Activated effector memory CD4-positive, alpha-beta T cell treated with Interleukin-2 at 50 U/mL for 16 hours (primary cell): Measurements from ENCODE around the gene FOXE3.

Source experiments
- DNase-seq: peaks from one replicate; pipeline ENCODE4 v3.0.0-alpha.2; 2020

FOXE3 gene

GRCh38 chr1:47415728-47416318 is at the start of gene FOXE3:
Gene FOXE3, plus strand, starts transcription at chr1:47416285. Its CDS starts 31 bp downstream, at chr1:47416316.
- DNase-seq, result no peak

- DNase-seq, result no peak
Observed at GRCh38 chr1:47367651-47368050, 48.4 kb upstream of the FOXE3 start.

GRCh38 chr1:47371016-47371517 is 45.0 kb upstream of the FOXE3 start:
- DNase-seq, result no peak

GRCh38 chr1:47374501-47374900 is 41.6 kb upstream of the FOXE3 start:
- DNase-seq, result no peak

GRCh38 chr1:47378147-47378546 is 37.9 kb upstream of the FOXE3 start:
- DNase-seq, result no peak

GRCh38 chr1:47380699-47381098 is 35.4 kb upstream of the FOXE3 start:
- no peak for DNase-seq

- DNase-seq, result no peak
Observed at GRCh38 chr1:47382399-47382983, 33.6 kb upstream of the FOXE3 start.

- no peak for DNase-seq
Observed at GRCh38 chr1:47384083-47384482, 32.0 kb upstream of the FOXE3 start.

GRCh38 chr1:47385020-47385419 is 31.1 kb upstream of the FOXE3 start:
- no peak for DNase-seq

GRCh38 chr1:47386268-47386667 is 29.8 kb upstream of the FOXE3 start:
- no peak for DNase-seq

- DNase-seq, result no peak
Observed at GRCh38 chr1:47388030-47388890, 27.8 kb upstream of the FOXE3 start.

- peak; percentile 5 for DNase-seq
Observed at GRCh38 chr1:47388891-47389238, 27.2 kb upstream of the FOXE3 start.

GRCh38 chr1:47389731-47390130 is 26.4 kb upstream of the FOXE3 start:
- no peak for DNase-seq

- no peak for DNase-seq
Observed at GRCh38 chr1:47390843-47391242, 25.2 kb upstream of the FOXE3 start.

GRCh38 chr1:47393141-47393540 is 22.9 kb upstream of the FOXE3 start:
- no peak for DNase-seq

- DNase-seq, result no peak
Observed at GRCh38 chr1:47395433-47395832, 20.7 kb upstream of the FOXE3 start.

- no peak for DNase-seq
Observed at GRCh38 chr1:47396671-47397196, 19.4 kb upstream of the FOXE3 start.

GRCh38 chr1:47399138-47399845 is 16.8 kb upstream of the FOXE3 start:
- no peak for DNase-seq

- DNase-seq, result no peak
Observed at GRCh38 chr1:47399846-47400155, 16.3 kb upstream of the FOXE3 start.

- DNase-seq, result no peak
Observed at GRCh38 chr1:47401761-47402160, 14.3 kb upstream of the FOXE3 start.

- no peak for DNase-seq
Observed at GRCh38 chr1:47402591-47402990, 13.5 kb upstream of the FOXE3 start.

GRCh38 chr1:47403321-47403910 is 12.7 kb upstream of the FOXE3 start:
- DNase-seq, result no peak

GRCh38 chr1:47405697-47406096 is 10.4 kb upstream of the FOXE3 start:
- no peak for DNase-seq
